NB4 (cell line): ENCODE results near the gene METAP1.

ENCODE experiments used
- DNase-seq: peaks from one replicate; pipeline ENCODE4 v3.0.0; 2010; ENCODE audit warnings: low read depth
- H3K4me3 ChIP-seq: one replicate; pipeline ENCODE4 v1.5.1; 2011; ENCODE audit warnings: mild to moderate bottlenecking, low read depth, low read length, moderate library complexity
- MYC ChIP-seq: IDR thresholded peaks from 2 replicates; pipeline ENCODE4 v1.6.1; 2011; ENCODE audit warnings: low read depth, low read length
- POLR2A ChIP-seq: IDR thresholded peaks from 2 replicates; pipeline ENCODE4 v1.6.1; 2011; ENCODE audit warnings: mild to moderate bottlenecking; ENCODE audit not compliant: insufficient read length; ENCODE audit errors: extremely low read depth
- TF ChIP-seq, protein P1 (sequence below): IDR thresholded peaks from 2 replicates; pipeline ENCODE4 v1.6.1; 2011; ENCODE audit warnings: low read depth, low read length
- TF ChIP-seq, protein P2 (sequence below): IDR thresholded peaks from one replicate; pipeline ENCODE4 v1.5.1; 2012; ENCODE audit warnings: low read depth, low read length

METAP1 gene

DNA sequence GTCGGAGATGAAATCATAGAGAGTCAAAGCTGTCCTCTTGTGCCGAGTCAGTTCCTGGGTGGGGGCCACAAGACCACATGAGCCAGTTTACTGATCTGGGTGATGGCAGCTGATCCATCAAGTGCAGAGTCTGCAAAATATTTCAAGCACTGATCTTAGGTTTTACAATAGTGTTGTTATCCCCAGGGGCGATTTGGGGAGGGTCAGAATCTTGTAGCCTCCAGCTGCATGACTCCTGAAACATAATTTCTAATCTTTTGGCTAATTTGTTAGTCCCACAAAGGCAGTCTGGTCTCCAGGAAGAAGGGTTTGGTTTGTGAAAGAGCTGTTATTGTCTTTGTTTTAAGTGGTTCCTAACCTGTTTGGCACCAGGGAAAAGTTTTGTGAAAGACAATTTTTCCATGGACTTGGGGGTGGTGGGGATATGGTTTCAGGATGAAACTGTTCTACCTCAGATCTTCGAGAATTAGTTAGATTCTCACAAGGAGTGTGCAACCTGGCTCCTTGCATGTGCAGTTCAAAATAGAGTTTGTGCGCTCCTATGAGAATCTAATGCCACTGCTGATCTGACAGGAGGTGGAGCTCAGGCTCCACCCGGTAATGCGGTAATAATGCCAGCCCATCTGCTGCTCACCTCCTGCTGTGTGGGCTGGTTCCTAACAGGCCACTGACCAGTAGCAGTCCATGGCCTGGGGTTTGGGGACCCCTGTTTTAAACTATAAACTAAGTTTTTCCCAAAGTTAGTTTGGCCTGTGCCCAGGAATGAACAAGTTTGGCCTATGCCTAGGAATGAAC is 29.2 kb downstream of the METAP1 start:
- H3K4me3 ChIP-seq, result no peak overlapping the region
- DNase-seq, result no peak
- TF ChIP-seq POLR2A (no peak), MYC (no peak)
- TF ChIP-seq, protein P1, sequence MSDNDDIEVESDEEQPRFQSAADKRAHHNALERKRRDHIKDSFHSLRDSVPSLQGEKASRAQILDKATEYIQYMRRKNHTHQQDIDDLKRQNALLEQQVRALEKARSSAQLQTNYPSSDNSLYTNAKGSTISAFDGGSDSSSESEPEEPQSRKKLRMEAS, result no peak

DNA sequence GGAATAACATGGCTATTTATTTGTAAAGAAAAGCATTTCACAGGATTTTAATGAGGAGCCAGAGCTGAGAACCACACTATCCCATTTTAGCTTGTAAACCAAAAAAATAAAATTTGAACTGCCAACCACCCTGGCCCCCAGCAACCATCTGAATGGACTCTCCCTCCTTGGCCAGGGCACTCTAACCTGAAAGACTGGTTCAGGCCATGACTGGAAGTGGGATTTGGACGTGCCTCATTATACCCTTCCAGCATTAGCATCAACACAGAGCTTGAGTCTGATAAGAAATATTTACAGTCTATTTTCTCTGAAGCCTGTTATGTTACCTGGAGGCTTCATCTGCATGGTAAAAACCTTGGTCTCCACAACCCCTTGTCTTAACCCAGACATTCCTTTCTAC is 30.0 kb downstream of the METAP1 start:
- DNase-seq, result no peak
- H3K4me3 ChIP-seq, result no peak overlapping the region
- TF ChIP-seq POLR2A (no peak), MYC (no peak)
- TF ChIP-seq, protein P2, sequence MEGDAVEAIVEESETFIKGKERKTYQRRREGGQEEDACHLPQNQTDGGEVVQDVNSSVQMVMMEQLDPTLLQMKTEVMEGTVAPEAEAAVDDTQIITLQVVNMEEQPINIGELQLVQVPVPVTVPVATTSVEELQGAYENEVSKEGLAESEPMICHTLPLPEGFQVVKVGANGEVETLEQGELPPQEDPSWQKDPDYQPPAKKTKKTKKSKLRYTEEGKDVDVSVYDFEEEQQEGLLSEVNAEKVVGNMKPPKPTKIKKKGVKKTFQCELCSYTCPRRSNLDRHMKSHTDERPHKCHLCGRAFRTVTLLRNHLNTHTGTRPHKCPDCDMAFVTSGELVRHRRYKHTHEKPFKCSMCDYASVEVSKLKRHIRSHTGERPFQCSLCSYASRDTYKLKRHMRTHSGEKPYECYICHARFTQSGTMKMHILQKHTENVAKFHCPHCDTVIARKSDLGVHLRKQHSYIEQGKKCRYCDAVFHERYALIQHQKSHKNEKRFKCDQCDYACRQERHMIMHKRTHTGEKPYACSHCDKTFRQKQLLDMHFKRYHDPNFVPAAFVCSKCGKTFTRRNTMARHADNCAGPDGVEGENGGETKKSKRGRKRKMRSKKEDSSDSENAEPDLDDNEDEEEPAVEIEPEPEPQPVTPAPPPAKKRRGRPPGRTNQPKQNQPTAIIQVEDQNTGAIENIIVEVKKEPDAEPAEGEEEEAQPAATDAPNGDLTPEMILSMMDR, result no peak
- TF ChIP-seq, protein P1, result no peak

DNA sequence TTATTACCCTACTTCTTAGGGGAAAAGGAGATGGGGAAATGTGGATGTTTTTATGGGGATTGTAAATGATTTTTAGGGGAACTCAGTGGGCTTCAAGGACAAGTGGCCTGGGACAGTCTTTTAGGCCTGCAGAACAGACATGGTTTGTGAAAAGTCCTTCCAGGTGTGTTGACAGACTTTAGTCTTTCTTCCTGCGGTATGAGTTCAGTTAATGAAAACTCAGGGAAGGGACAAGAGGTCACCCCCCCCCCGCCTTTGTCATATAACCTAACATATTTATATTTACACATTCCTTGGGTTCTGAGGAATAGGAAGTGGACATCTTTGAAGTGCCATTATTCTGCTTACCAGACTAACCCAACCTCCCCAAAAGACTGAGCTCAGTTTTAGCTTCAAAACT is 31.8 kb downstream of the METAP1 start:
- no peak overlapping the region for H3K4me3 ChIP-seq
- no peak for DNase-seq
- TF ChIP-seq, protein P1, result no peak
- TF ChIP-seq MYC (no peak), POLR2A (no peak)
- TF ChIP-seq, protein P2, result no peak

DNA sequence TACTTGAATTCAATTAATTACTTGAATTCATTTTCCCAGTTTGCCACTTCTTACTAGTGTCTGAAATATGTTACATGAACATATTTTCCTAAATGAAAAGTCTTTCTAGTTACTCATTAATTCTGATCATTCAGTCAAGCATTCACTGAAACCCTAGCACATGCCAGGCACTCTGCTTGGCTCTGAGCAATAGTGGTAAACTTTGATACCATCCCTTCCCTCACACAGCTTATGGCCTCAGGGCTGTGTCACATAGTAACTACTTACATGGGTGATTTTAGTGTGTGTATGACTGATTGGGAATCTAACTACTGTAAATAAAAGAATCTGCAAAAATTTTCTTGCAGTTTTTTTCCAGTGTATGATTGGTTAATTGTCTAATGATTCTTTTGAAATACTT is 32.7 kb downstream of the METAP1 start:
- no peak for DNase-seq
- no peak overlapping the region for H3K4me3 ChIP-seq
- TF ChIP-seq, protein P1, result no peak
- TF ChIP-seq, protein P2, result no peak
- no peak for TF ChIP-seq MYC
- TF ChIP-seq POLR2A, result no peak

DNA sequence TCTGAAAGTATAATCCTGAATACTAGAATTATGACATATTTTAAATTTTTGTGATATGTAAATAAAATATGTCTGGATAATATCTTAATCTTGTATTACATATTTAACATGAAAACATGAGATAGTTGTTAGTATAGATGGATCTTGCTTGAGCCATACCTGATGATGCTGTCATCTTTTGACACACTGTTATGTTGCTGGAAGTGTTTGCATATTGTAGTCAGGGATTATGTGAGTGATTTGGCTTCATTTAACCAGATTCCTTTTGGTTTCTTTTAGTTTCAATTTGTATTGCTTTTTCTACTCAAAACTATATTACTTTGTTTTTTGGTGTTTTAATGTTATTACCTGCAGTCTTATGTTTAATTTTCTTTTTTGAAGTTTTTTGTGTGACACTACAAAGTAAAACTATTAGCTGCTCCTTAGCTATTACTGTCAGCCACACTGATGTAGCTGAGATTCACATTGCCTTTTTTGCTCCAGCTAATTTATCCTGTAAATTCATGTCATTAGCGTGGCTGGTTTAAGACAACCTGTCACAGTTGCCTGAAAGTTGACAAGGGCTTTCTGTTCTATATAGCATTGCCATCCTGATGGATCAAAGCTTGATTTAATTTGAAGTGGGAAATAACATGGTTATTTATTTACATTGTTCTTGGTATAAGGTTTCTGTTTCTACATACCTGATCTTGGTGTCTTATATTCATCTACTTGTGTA is 33.7 kb downstream of the METAP1 start:
- TF ChIP-seq, protein P2, result no peak
- TF ChIP-seq, protein P1, result no peak
- no peak for TF ChIP-seq POLR2A
- no peak overlapping the region for H3K4me3 ChIP-seq
- DNase-seq, result no peak

DNA sequence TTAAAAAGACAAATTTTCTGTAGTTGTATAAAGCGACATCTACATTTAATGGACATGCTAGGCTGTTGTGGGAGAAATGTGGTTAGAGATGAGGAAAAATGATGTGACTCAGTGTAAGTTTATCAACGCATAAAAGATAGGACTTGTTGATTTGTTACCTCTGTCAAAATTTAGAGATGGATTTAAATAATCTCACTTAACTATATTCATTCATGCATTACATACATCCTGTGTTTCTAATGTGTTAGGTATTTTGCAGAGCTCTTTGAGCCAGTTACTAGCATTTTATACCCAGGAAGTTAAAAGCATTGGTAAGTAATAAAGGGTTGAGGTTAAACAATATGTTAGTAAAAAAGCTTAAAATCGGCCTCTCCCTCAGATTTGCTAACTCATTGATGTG is 34.3 kb downstream of the METAP1 start:
- no peak overlapping the region for H3K4me3 ChIP-seq
- no peak for DNase-seq
- TF ChIP-seq MYC (no peak), POLR2A (no peak)
- TF ChIP-seq, protein P2, result no peak
- TF ChIP-seq, protein P1, result no peak
